K562 (cell line): ENCODE data around the gene MPZL1. TPM values are rescaled to one million over a fixed set of nuclear protein-coding genes. Genes with fewer than 3 reads are reported as not detected.
A peak's percentile ranks its signal among the peaks of the same experiment; 100 is the strongest.

ENCODE experiments used
- C11orf30 ChIP-seq: fragments of 450-650 bp; IDR thresholded peaks from 2 replicates; pipeline ENCODE4 v1.6.1; 2016; ENCODE audit warnings: low read depth, mild to moderate bottlenecking
- CBX3 ChIP-seq, 2 experiments: IDR thresholded peaks; 1 replicate in 1 of 2; 2 replicates in 1 of 2; pipeline ENCODE4 v1.6.1; 2012; ENCODE audit warnings: inconsistent platforms in 2 of 2, low read length in 2 of 2, borderline replicate concordance in 1 of 2, control low read depth in 1 of 2
- CREB1 ChIP-seq, 2 experiments: sonication (generic) in 1 of 2; formaldehyde crosslinking in 1 of 2; IDR thresholded peaks; 2 replicates each; pipeline versions ENCODE4 v1.6.1 to v1.8.0; 2012 to 2022; ENCODE audit warnings: inconsistent platforms in 1 of 2, mild to moderate bottlenecking in 1 of 2, missing genetic modification reagents in 1 of 2, moderate library complexity in 1 of 2
- KAT2B ChIP-seq: IDR thresholded peaks from one replicate; pipeline ENCODE4 v1.6.1; 2012; ENCODE audit warnings: low read depth, mild to moderate bottlenecking, control low read depth, inconsistent platforms, low read length, moderate library complexity
- MAX ChIP-seq: sonication (generic); formaldehyde crosslinking; IDR thresholded peaks from 2 replicates; pipeline ENCODE4 v1.9.0; 2022; ENCODE audit warnings: mild to moderate bottlenecking, missing genetic modification reagents
- MTA1 ChIP-seq: fragments of 450-650 bp; IDR thresholded peaks from 2 replicates; pipeline ENCODE4 v1.6.1; 2017; ENCODE audit warnings: borderline replicate concordance
- NUFIP1 ChIP-seq: fragments of 450-650 bp; IDR thresholded peaks from 2 replicates; pipeline ENCODE4 v1.6.1; 2018; ENCODE audit not compliant: partially characterized antibody
- PTRF ChIP-seq: fragments of 450-650 bp; IDR thresholded peaks from 2 replicates; pipeline ENCODE4 v1.6.1; 2016; ENCODE audit warnings: mild to moderate bottlenecking, missing genetic modification characterization, missing compliant biosample characterization
- RBM15 ChIP-seq: fragments of 200-400 bp; formaldehyde crosslinking; IDR thresholded peaks from 2 replicates; pipeline ENCODE4 v1.6.1; 2018; ENCODE audit warnings: mild to moderate bottlenecking, low read length, moderate library complexity; ENCODE audit not compliant: insufficient read depth
- SIN3A ChIP-seq, 2 experiments: fragments of 150-350 bp in 1 of 2; IDR thresholded peaks; 2 replicates each; pipeline ENCODE4 v1.6.1; 2011 to 2016; ENCODE audit warnings: borderline replicate concordance in 2 of 2, low read depth in 2 of 2, low read length in 2 of 2, mild to moderate bottlenecking in 2 of 2, moderate library complexity in 2 of 2; ENCODE audit not compliant: control insufficient read depth in 1 of 2
- STAT5A ChIP-seq: IDR thresholded peaks from 2 replicates; pipeline ENCODE4 v1.6.1; 2012; ENCODE audit warnings: low read length, inconsistent platforms, borderline replicate concordance
- TOE1 ChIP-seq, 2 experiments: fragments of 450-650 bp in 1 of 2; sonication (generic) in 1 of 2; formaldehyde crosslinking in 1 of 2; IDR thresholded peaks; 2 replicates each; pipeline versions ENCODE4 v1.7.1 to v1.8.0; 2016 to 2022; ENCODE audit warnings: borderline replicate concordance in 2 of 2, mild to moderate bottlenecking in 2 of 2, antibody characterized with exemption in 1 of 2, inconsistent platforms in 1 of 2, low read depth in 1 of 2, missing genetic modification reagents in 1 of 2, moderate library complexity in 1 of 2
- ZBTB33 ChIP-seq: sonication (generic); formaldehyde crosslinking; IDR thresholded peaks from 2 replicates; pipeline ENCODE4 v1.8.1; 2023; ENCODE audit warnings: mild to moderate bottlenecking, missing genetic modification reagents
- ZHX1 ChIP-seq: fragments of 150-350 bp; conservative IDR thresholded peaks from 2 replicates; pipeline ENCODE4 v1.6.1; 2014; ENCODE audit warnings: low read length
- polyA plus RNA-seq, 8 experiments: library from polyadenylated mRNA; depleted of rRNA in 4 of 8; stranded (reverse) in 5 of 8; unstranded in 3 of 8; fragments of >200 nt; fragmentation: Nextera tagmentation in 2 of 8; fragmentation: Illumina TruSeq in 1 of 8; extraction: Ambion mirVana in 2 of 8; extraction: Trizol in 1 of 8; gene quantifications; 2 replicates each; pipeline versions ENCODE4 v1.2.1 to v1.2.3, GENCODE V29; 2011 to 2014; ENCODE audit warnings: inconsistent platforms in 1 of 8, missing spikeins in 1 of 8
- total RNA-seq, 7 experiments: library from RNA; depleted of rRNA in 6 of 7; stranded (reverse); fragments of >200 nt in 6 of 7; fragmentation: Illumina TruSeq in 2 of 7; extraction: Trizol in 2 of 7; gene quantifications; 2 replicates each; pipeline versions ENCODE4 v1.2.1 to v1.2.3, GENCODE V29; 2011 to 2021; ENCODE audit warnings: low replicate concordance in 1 of 7
- TF ChIP-seq, protein P1 (sequence below): fragments of 450-650 bp; IDR thresholded peaks from 2 replicates; pipeline ENCODE4 v1.6.1; 2017; ENCODE audit warnings: mild to moderate bottlenecking, moderate library complexity
- TF ChIP-seq, protein P2 (sequence below): fragments of 250-450 bp; sonication (Bioruptor Pico); IDR thresholded peaks from 2 replicates; pipeline ENCODE4 v1.5.0; 2021; ENCODE audit warnings: mild to moderate bottlenecking, moderate library complexity

Gene MPZL1
- total and polyA plus RNA-seq, 9 of the 15 experiments (the other 6 are each of a cell fraction or from before 2014, with no cell fraction given) = 14.5 to 153 (median 66.5) TPM

DNA sequence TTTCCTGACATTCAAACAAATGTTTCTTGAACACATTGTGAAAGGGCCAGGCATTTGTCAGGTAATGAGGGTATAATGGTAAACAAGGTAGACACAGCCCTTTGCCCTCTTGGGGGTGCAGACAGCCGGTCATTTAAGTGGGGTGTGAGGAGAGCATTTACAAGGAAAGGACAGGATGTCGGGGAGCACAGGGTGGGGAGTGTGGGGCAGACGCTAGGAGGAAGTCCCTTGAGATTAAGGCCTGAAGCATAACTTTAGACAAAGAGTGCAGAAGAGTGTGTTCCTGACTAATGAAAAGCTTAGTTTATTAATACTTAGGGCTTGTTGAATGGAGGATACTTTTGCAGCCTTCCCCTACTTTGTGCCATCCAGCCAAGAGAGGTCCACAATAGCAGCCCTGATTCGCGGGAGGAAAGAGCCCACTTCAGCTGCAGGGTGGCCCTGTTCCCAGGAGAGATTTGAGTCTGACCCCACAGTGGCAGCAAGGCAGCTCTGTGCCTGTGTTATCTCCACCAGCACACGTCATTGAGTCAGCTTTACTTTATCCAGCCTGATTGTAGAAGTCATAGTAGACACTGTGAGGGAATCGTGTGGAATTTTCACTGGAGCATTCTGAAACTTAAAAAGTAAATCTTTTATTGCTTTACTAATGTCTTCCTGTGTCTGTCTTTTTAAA, 35.1 kb downstream of the MPZL1 start (continued):
- no peak for TF ChIP-seq ZHX1
- TF ChIP-seq PTRF (tag) = no peak
- peak; percentile 85 for TF ChIP-seq CREB1 (IDR thresholded peaks at IDR 0.05)
- peak; percentile 85 for TF ChIP-seq CREB1 (CRISPR knock-in tag; IDR thresholded peaks at IDR 0.05)
- TF ChIP-seq RBM15 = no peak
- no peak for TF ChIP-seq MAX (CRISPR knock-in tag)
- TF ChIP-seq TOE1 (IDR thresholded peaks at IDR 0.05; ENCODE audit: borderline replicate concordance) = peak; percentile 14; the same call in 1 of the 2 replicates
- TF ChIP-seq TOE1 (CRISPR knock-in tag; IDR thresholded peaks at IDR 0.05; ENCODE audit: borderline replicate concordance, low read depth) = no peak
- TF ChIP-seq STAT5A = no peak
- TF ChIP-seq KAT2B = no peak
- no peak for TF ChIP-seq SIN3A (IDR thresholded peaks at IDR 0.05; ENCODE audit: borderline replicate concordance in 2 of 2, control insufficient read depth in 1 of 2, low read depth in 2 of 2, low read length in 2 of 2)
- no peak for TF ChIP-seq ZBTB33 (CRISPR knock-in tag)
- TF ChIP-seq NUFIP1 = no peak
- peak in 1 of 2 experiments; percentile 80; a peak in 2 of 3 replicates for TF ChIP-seq CBX3 (IDR thresholded peaks at IDR 0.05; ENCODE audit: borderline replicate concordance in 1 of 2, low read length in 2 of 2)
- TF ChIP-seq, protein P1, sequence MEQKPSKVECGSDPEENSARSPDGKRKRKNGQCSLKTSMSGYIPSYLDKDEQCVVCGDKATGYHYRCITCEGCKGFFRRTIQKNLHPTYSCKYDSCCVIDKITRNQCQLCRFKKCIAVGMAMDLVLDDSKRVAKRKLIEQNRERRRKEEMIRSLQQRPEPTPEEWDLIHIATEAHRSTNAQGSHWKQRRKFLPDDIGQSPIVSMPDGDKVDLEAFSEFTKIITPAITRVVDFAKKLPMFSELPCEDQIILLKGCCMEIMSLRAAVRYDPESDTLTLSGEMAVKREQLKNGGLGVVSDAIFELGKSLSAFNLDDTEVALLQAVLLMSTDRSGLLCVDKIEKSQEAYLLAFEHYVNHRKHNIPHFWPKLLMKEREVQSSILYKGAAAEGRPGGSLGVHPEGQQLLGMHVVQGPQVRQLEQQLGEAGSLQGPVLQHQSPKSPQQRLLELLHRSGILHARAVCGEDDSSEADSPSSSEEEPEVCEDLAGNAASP = no peak
- no peak for TF ChIP-seq C11orf30
- TF ChIP-seq, protein P2, sequence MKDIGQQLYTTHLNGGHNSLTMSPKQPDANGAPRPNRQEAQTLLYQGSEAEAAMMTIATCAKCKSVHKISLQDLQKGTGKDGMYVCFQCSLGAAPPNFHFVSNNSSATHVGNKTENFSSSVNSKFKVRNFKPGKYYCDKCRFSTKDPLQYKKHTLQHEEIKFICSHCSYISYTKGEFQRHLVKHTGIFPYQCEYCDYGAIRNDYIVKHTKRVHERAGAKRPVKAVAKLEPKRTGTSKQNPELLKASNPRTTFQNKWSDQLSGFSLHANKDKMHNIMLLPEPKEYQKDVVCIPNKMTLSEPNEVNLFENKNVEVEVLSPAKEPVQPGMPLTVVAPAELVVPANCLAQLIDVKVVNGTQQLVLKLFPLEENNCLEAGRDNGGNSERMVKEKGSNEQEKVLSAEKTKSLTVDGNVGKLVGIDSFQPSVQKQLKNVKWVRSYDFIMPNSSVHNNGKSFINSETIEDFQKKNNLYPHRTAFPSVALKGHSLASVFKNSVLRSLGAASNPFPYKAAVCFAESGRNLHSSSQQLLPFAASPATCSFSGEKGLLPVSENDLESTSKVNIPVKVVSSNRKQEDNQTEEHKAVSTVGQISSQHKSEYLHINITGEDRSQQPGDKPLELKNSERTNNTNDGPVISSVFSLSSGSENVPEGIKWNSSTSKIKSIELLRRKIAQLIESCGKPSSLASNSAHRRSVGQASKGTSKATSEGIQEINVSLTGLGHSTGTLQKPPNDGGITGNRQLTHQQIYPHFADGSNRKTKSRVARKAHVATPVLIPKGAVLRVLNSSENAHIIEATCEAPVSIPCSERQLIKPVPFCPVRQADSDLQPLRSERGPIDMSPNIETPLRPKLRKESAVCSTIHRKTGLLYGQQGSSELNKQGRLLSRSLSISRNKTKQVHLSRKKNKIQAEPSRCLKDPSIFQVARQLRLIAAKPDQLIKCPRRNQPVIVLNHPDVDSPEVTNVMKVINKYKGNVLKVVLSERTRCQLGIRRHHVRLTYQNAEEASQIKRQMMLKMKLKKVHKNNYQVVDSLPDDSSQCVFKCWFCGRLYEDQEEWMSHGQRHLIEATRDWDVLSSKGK = no peak
- peak; percentile 65 for TF ChIP-seq MTA1
